ENCODE measurements around the gene NUCB1. TPM values are rescaled to one million over a fixed set of nuclear protein-coding genes. Genes with fewer than 3 reads are reported as not detected.
"Not testable (repeated sequence)": the region's sequence is repeated elsewhere in the genome, so short reads cannot be mapped to it uniquely, and the experiment has no call there.

The NUCB1 gene
- total RNA-seq, 1 donor from 2014 or later = 164 TPM

- H3K9me3 Mint-ChIP-seq (ENCODE audit: unreplicated experiment) = no peaks in the 10 kb centered on the region
- H4K20me1 ChIP-seq (ENCODE audit: insufficient read depth, low read length) = no peaks in the 10 kb centered on the region
- DNase-seq (ENCODE audit: low read depth) (no peak), FAIRE-seq (no peak)
- peaks cover 8% of the 10 kb centered on the region for H3K27me3 Mint-ChIP-seq (ENCODE audit: low read depth, unreplicated experiment)
- H3K4me3 Mint-ChIP-seq (ENCODE audit: unreplicated experiment) = no peak overlapping the region
- no peaks in the 10 kb centered on the region for H3K36me3 Mint-ChIP-seq (ENCODE audit: low read depth, unreplicated experiment)
- H2AFZ ChIP-seq (ENCODE audit: low read depth, low read length) = no peak overlapping the region
- no peak overlapping the region for H3K4me3 ChIP-seq (ENCODE audit: insufficient read depth, low read depth, low read length)
- peak overlapping the region; percentile 72 for H3K4me2 ChIP-seq (ENCODE audit: low read length)
- H3K9me3 ChIP-seq (ENCODE audit: insufficient read depth, low read depth, low read length) = no peaks in the 10 kb centered on the region
- H3K27me3 ChIP-seq (ENCODE audit: insufficient read depth, low read length) = peaks cover 5% of the 10 kb centered on the region
- H3K27ac ChIP-seq (ENCODE audit: low read depth, low read length) = no peak overlapping the region
- no peak overlapping the region for H3K9ac ChIP-seq (ENCODE audit: low read length)
- H3K4me1 ChIP-seq (ENCODE audit: insufficient read depth, low read length) = no peaks in the 10 kb centered on the region
- no peaks in the 10 kb centered on the region for H3K36me3 ChIP-seq (ENCODE audit: insufficient read depth, low read length)
- H3K79me2 ChIP-seq (ENCODE audit: insufficient read depth, low read length) = peaks cover 1% of the 10 kb centered on the region
- H3K27ac Mint-ChIP-seq (ENCODE audit: unreplicated experiment) = no peak overlapping the region
- no peaks in the 10 kb centered on the region for H3K4me1 Mint-ChIP-seq (ENCODE audit: low read depth, unreplicated experiment)
- TF ChIP-seq CTCF (IDR thresholded peaks at IDR 0.05; ENCODE audit: insufficient read depth, low read depth, low read length) (no peak), EZH2 (IDR thresholded peaks at IDR 0.05; ENCODE audit: insufficient read depth, low read length) (no peak)
Observed at GRCh38 chr19:48895226-48895625, 4.9 kb upstream of the NUCB1 start.

DNA sequence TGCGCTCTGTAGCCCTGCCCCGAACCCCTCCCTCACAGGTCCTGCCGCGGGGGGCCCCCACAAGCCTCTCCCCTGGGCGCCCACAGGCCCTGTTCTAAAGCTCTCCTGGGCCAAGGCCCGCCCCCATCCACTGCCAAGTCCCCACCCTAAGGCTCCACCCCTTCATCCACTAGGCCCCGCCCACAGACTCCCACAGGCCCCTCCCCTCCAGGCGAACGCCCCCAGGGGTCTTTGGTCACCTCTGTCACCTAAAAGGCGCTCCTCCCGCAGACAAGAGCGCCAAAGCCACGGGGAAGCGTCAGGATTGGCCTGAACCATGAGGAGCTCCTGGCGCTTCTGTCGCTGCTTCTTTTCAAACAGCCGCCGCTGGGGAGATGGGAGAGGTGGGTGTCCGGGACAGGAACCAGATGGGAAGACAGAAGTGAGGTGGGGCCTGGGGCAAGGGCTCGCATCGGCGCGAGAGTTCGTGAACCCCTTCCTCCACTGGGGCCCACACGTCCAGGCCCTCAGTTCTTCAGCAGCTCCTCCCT, 3.9 kb upstream of the NUCB1 start:
- Mint-ChIP-seq H3K36me3 (ENCODE audit: low read depth, unreplicated experiment) (peaks cover 4% of the 10 kb centered on the region), H3K27ac (ENCODE audit: unreplicated experiment) (no peak overlapping the region), H3K4me1 (ENCODE audit: low read depth, unreplicated experiment) (peaks cover 6% of the 10 kb centered on the region), H3K4me3 (ENCODE audit: unreplicated experiment) (no peak overlapping the region), H3K9me3 (ENCODE audit: unreplicated experiment) (no peaks in the 10 kb centered on the region), H3K27me3 (ENCODE audit: low read depth, unreplicated experiment) (peaks cover 6% of the 10 kb centered on the region)
- Histone ChIP-seq H3K27me3 (ENCODE audit: insufficient read depth, low read length) (peaks cover 5% of the 10 kb centered on the region), H3K9ac (ENCODE audit: low read length) (no peak overlapping the region), H4K20me1 (ENCODE audit: insufficient read depth, low read length) (no peaks in the 10 kb centered on the region), H3K36me3 (ENCODE audit: insufficient read depth, low read length) (no peaks in the 10 kb centered on the region), H3K4me2 (ENCODE audit: low read length) (peak overlapping the region; percentile 72), H3K9me3 (ENCODE audit: insufficient read depth, low read depth, low read length) (no peaks in the 10 kb centered on the region), H3K4me1 (ENCODE audit: insufficient read depth, low read length) (peaks cover 6% of the 10 kb centered on the region), H3K79me2 (ENCODE audit: insufficient read depth, low read length) (peaks cover 11% of the 10 kb centered on the region), H3K4me3 (ENCODE audit: insufficient read depth, low read depth, low read length) (no peak overlapping the region), H2AFZ (ENCODE audit: low read depth, low read length) (peak overlapping the region; percentile 66), H3K27ac (ENCODE audit: low read depth, low read length) (no peak overlapping the region)
- FAIRE-seq = no peak
- no peak for DNase-seq (ENCODE audit: low read depth)
- TF ChIP-seq EZH2 (IDR thresholded peaks at IDR 0.05; ENCODE audit: insufficient read depth, low read length) (no peak), CTCF (IDR thresholded peaks at IDR 0.05; ENCODE audit: insufficient read depth, low read depth, low read length) (no peak)

DNA sequence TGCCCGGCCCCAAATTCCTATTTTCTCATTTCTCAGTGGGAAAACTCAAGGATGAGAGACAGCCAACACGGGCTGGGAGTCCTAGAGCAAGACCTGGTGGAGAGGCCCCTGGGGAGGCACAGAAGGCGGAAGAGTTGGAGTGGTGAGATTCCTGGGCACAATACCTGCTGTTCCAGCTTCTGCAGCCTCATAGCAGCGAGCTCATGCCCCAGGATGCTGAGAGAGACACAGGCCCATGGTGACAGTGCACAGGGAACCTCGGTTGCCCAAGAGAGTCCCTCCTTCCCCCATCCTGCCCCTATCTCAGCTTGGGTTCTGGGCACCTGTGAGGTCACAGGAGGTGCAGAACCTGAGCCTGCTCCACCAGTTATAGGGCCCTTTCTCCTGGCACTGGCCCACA, 2.9 kb upstream of the NUCB1 start:
- Histone ChIP-seq H3K9ac (ENCODE audit: low read length) (no peak overlapping the region), H3K4me2 (ENCODE audit: low read length) (no peak overlapping the region), H3K27me3 (ENCODE audit: insufficient read depth, low read length) (peaks cover 5% of the 10 kb centered on the region), H2AFZ (ENCODE audit: low read depth, low read length) (no peak overlapping the region), H3K4me3 (ENCODE audit: insufficient read depth, low read depth, low read length) (no peak overlapping the region), H3K4me1 (ENCODE audit: insufficient read depth, low read length) (peaks cover 11% of the 10 kb centered on the region), H3K79me2 (ENCODE audit: insufficient read depth, low read length) (peaks cover 19% of the 10 kb centered on the region), H3K9me3 (ENCODE audit: insufficient read depth, low read depth, low read length) (no peaks in the 10 kb centered on the region), H3K27ac (ENCODE audit: low read depth, low read length) (no peak overlapping the region), H4K20me1 (ENCODE audit: insufficient read depth, low read length) (no peaks in the 10 kb centered on the region), H3K36me3 (ENCODE audit: insufficient read depth, low read length) (no peaks in the 10 kb centered on the region)
- peaks cover 4% of the 10 kb centered on the region for H3K36me3 Mint-ChIP-seq (ENCODE audit: low read depth, unreplicated experiment)
- no peak overlapping the region for H3K4me3 Mint-ChIP-seq (ENCODE audit: unreplicated experiment)
- H3K27me3 Mint-ChIP-seq (ENCODE audit: low read depth, unreplicated experiment) = peaks cover 6% of the 10 kb centered on the region
- no peaks in the 10 kb centered on the region for H3K9me3 Mint-ChIP-seq (ENCODE audit: unreplicated experiment)
- no peak overlapping the region for H3K27ac Mint-ChIP-seq (ENCODE audit: unreplicated experiment)
- FAIRE-seq = no peak
- no peak for DNase-seq (ENCODE audit: low read depth)
- H3K4me1 Mint-ChIP-seq (ENCODE audit: low read depth, unreplicated experiment) = peaks cover 6% of the 10 kb centered on the region
- no peak for TF ChIP-seq EZH2 (IDR thresholded peaks at IDR 0.05; ENCODE audit: insufficient read depth, low read length)
- no peak for TF ChIP-seq CTCF (IDR thresholded peaks at IDR 0.05; ENCODE audit: insufficient read depth, low read depth, low read length)

DNA sequence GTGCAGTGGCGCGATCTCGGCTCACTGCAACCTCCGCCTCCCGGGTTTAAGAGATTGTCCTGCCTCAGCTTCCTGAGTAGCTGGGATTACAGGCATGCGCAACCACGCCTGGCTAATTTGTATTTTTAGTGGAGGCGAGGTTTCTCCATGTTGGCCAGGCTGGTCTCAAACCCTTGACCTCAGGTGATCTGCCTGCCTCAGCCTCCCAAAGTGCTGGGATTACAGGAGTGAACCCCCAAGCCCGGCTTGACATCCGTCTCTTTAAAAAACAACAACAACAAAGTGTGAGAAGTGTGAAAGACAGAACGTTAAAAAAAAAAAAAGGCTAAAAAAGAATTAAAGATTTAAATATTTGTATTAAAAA, 744 bp upstream of the NUCB1 start:
- H2AFZ ChIP-seq (ENCODE audit: low read depth, low read length) = peak overlapping the region; percentile 26
- H3K9me3 Mint-ChIP-seq (ENCODE audit: unreplicated experiment); H3K27me3 Mint-ChIP-seq (ENCODE audit: low read depth, unreplicated experiment); DNase-seq (ENCODE audit: low read depth); H3K9me3 ChIP-seq (ENCODE audit: insufficient read depth, low read depth, low read length); H3K9ac ChIP-seq (ENCODE audit: low read length); H3K36me3 Mint-ChIP-seq (ENCODE audit: low read depth, unreplicated experiment); H4K20me1 ChIP-seq (ENCODE audit: insufficient read depth, low read length); H3K27me3 ChIP-seq (ENCODE audit: insufficient read depth, low read length); H3K4me1 Mint-ChIP-seq (ENCODE audit: low read depth, unreplicated experiment); FAIRE-seq; H3K27ac ChIP-seq (ENCODE audit: low read depth, low read length); H3K27ac Mint-ChIP-seq (ENCODE audit: unreplicated experiment); H3K36me3 ChIP-seq (ENCODE audit: insufficient read depth, low read length): not testable (repeated sequence)
- H3K79me2 ChIP-seq (ENCODE audit: insufficient read depth, low read length) = peaks cover 27% of the 10 kb centered on the region
- H3K4me1 ChIP-seq (ENCODE audit: insufficient read depth, low read length) = peaks cover 11% of the 10 kb centered on the region
- peak overlapping the region; percentile 72 for H3K4me3 Mint-ChIP-seq (ENCODE audit: unreplicated experiment)
- H3K4me2 ChIP-seq (ENCODE audit: low read length) = peak overlapping the region; percentile 98
- H3K4me3 ChIP-seq (ENCODE audit: insufficient read depth, low read depth, low read length) = peak overlapping the region; percentile 87
